Dendritic cell treated with granulocyte-macrophage colony-stimulating factor and Interleukin-4, amounts not matched to agents 40 ng/mL and 50 ng/mL, for 4 days (primary cell): Measurements from ENCODE around the gene COX15.
"Not testable (repeated sequence)": the region's sequence is repeated elsewhere in the genome, so short reads cannot be mapped to it uniquely, and the experiment has no call there.

Experiments
- H3K27ac Mint-ChIP-seq: one replicate; pipeline ENCODE4 v1.8.0; 2022; ENCODE audit warnings: mild to moderate bottlenecking, mixed read lengths
- H3K27me3 Mint-ChIP-seq: one replicate; pipeline ENCODE4 v1.8.0; 2022; ENCODE audit warnings: mild to moderate bottlenecking, mixed read lengths
- H3K36me3 Mint-ChIP-seq: one replicate; pipeline ENCODE4 v1.8.0; 2022; ENCODE audit warnings: low read depth, mixed read lengths
- H3K4me1 Mint-ChIP-seq: one replicate; pipeline ENCODE4 v1.8.0; 2022; ENCODE audit warnings: low read depth, mixed read lengths
- H3K4me3 Mint-ChIP-seq: one replicate; pipeline ENCODE4 v1.8.0; 2022; ENCODE audit warnings: mild to moderate bottlenecking, moderate library complexity, mixed read lengths
- H3K9me3 Mint-ChIP-seq: one replicate; pipeline ENCODE4 v1.8.0; 2022; ENCODE audit warnings: mixed read lengths
- intact Hi-C: fragments of 100-400 bp; cut with micrococcal nuclease; formaldehyde crosslinking; loops from one replicate; pipeline ENCODE4 v1.15.0; 2022

COX15 gene

DNA sequence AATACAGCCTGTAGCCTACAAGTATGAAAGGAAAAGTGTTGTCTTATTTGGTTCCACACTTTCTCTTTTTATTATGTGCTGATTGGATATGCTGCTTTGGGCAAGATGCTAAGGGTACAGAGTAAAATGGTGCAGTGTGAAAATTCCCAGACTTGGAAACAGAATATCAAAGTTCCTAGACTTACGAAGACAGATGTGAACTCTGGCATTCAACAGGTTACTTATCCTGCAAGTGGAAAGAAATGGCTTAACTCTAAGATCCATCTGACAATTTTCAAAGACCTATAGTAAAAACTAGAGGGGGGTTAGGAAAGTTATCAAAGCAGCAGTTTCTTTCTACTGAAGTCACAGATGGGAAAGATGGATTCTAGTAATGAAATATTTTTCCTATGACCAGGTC is 24.2 kb upstream of the COX15 start:
- peaks cover 8% of the 10 kb centered on the region for H3K4me1 Mint-ChIP-seq
- intact Hi-C loops, result no loop called here
- H3K27me3 Mint-ChIP-seq, result no peaks in the 10 kb centered on the region
- H3K9me3 Mint-ChIP-seq, result no peaks in the 10 kb centered on the region
- H3K4me3 Mint-ChIP-seq, result no peak overlapping the region
- no peak overlapping the region for H3K27ac Mint-ChIP-seq
- peaks cover 86% of the 10 kb centered on the region for H3K36me3 Mint-ChIP-seq

- intact Hi-C loops, result no loop called here
- Mint-ChIP-seq H3K4me1 (no peaks in the 10 kb centered on the region), H3K36me3 (peaks cover 86% of the 10 kb centered on the region), H3K27me3 (no peaks in the 10 kb centered on the region), H3K27ac (no peak overlapping the region), H3K4me3 (no peak overlapping the region), H3K9me3 (no peaks in the 10 kb centered on the region)
Observed at GRCh38 chr10:99754670-99755069, 22.7 kb upstream of the COX15 start.

DNA sequence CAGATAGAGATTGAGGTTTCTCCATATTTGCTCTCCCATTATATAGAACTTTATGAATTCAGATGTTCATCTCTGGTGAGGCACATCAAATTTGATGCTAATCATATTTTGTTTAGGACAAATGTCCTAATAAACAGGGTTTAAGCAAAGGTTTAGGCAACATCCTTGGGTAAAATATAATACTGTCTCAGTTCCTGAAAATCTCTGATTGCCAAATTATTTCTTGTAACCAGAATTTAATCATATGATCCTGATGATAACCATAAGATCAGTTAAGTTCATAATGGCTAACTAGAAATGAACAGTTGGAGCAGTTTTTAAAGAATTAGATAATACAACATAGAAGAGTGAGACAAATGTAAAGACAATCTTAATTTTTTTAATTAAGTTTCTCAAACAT is 18.7 kb upstream of the COX15 start:
- intact Hi-C loops, result no loop called here
- peaks cover 6% of the 10 kb centered on the region for H3K4me1 Mint-ChIP-seq
- H3K27ac Mint-ChIP-seq, result no peak overlapping the region
- no peak overlapping the region for H3K4me3 Mint-ChIP-seq
- H3K27me3 Mint-ChIP-seq, result no peaks in the 10 kb centered on the region
- no peaks in the 10 kb centered on the region for H3K9me3 Mint-ChIP-seq
- H3K36me3 Mint-ChIP-seq, result peaks cover 83% of the 10 kb centered on the region

- no peaks in the 10 kb centered on the region for H3K9me3 Mint-ChIP-seq
- H3K27ac Mint-ChIP-seq, result no peak overlapping the region
- no peak overlapping the region for H3K4me3 Mint-ChIP-seq
- peaks cover 86% of the 10 kb centered on the region for H3K36me3 Mint-ChIP-seq
- H3K27me3 Mint-ChIP-seq, result no peaks in the 10 kb centered on the region
- H3K4me1 Mint-ChIP-seq, result peaks cover 6% of the 10 kb centered on the region
- intact Hi-C loops, result no loop called here
Observed at GRCh38 chr10:99748823-99749451, 17.0 kb upstream of the COX15 start.

- H3K9me3 Mint-ChIP-seq, H3K27me3 Mint-ChIP-seq, intact Hi-C loops, H3K4me3 Mint-ChIP-seq, H3K27ac Mint-ChIP-seq: not testable (repeated sequence)
- Mint-ChIP-seq H3K4me1 (peaks cover 11% of the 10 kb centered on the region), H3K36me3 (peaks cover 91% of the 10 kb centered on the region)
Observed at GRCh38 chr10:99746166-99746565, 14.2 kb upstream of the COX15 start.

DNA sequence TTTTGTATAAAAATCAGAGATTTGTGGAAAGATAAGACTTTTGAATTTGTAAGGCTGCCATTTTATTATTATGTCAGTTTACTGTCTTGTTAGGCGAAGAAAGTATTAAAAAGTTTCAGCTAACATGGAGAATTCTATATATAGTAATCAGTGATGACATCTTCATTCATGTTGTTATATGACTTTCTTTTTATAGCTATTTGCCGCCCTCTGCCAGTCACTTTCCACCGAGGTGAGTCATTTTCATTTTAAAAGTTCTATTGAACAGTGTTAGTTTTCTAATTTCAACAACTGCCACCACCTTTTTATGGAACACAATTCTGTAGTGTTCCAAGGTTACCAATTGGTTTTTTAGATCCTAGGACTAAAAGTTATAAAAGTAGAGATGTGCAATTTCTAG is 11.9 kb upstream of the COX15 start:
- peaks cover 13% of the 10 kb centered on the region for H3K9me3 Mint-ChIP-seq
- H3K36me3 Mint-ChIP-seq, result peaks cover 95% of the 10 kb centered on the region
- no peak overlapping the region for H3K4me3 Mint-ChIP-seq
- no peaks in the 10 kb centered on the region for H3K27me3 Mint-ChIP-seq
- intact Hi-C loops, result no loop called here
- H3K27ac Mint-ChIP-seq, result no peak overlapping the region
- peaks cover 11% of the 10 kb centered on the region for H3K4me1 Mint-ChIP-seq

DNA sequence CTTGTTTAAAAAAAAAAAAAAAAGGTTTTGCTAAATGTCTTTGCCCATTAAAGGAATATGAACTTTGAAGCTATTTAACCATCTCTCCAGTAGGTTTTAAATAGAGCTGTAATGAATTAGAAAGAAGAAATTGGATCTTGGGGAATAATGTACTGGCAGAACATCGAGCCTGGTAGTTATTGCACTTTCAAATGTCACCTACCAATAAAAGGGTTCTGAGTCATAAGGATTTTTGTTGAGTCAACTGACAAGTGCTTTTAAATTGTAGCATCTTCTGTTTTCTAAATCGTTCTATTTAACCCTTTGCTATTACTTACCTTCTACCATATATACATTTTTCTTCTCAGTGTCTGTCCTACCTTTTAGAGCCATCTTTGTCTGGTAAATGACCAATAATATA is 10.8 kb upstream of the COX15 start:
- peaks cover 88% of the 10 kb centered on the region for H3K36me3 Mint-ChIP-seq
- intact Hi-C loops, result no loop called here
- peaks cover 13% of the 10 kb centered on the region for H3K9me3 Mint-ChIP-seq
- H3K4me3 Mint-ChIP-seq, result no peak overlapping the region
- H3K27ac Mint-ChIP-seq, result no peak overlapping the region
- peaks cover 5% of the 10 kb centered on the region for H3K4me1 Mint-ChIP-seq
- H3K27me3 Mint-ChIP-seq, result no peaks in the 10 kb centered on the region

DNA sequence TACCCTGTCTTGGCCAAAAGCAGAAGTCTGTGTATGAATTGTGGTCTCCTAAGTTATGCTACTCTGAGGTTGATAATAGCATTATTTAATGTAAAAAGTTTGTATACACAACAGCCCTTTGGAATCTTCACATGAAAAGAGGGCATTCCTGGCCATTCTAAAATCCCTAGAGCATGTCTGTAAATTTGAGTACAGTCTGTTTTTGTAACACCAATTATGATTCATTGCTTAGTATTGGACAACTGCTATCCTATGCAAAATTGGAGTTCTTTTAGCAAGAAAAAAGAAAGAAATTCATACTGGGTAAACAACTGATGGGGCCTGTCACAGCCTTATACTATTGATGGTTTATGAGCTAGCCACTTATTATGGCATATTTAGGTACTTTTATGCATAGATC is 10.3 kb upstream of the COX15 start:
- peaks cover 13% of the 10 kb centered on the region for H3K9me3 Mint-ChIP-seq
- H3K36me3 Mint-ChIP-seq, result peaks cover 88% of the 10 kb centered on the region
- H3K4me3 Mint-ChIP-seq, result no peak overlapping the region
- intact Hi-C loops, result no loop called here
- no peaks in the 10 kb centered on the region for H3K27me3 Mint-ChIP-seq
- peaks cover 5% of the 10 kb centered on the region for H3K4me1 Mint-ChIP-seq
- H3K27ac Mint-ChIP-seq, result no peak overlapping the region

GRCh38 chr10:99740933-99741559 is 9.1 kb upstream of the COX15 start:
- Mint-ChIP-seq H3K4me3 (no peak overlapping the region), H3K27ac (no peak overlapping the region), H3K27me3 (no peaks in the 10 kb centered on the region), H3K4me1 (peaks cover 5% of the 10 kb centered on the region), H3K36me3 (peaks cover 91% of the 10 kb centered on the region), H3K9me3 (peaks cover 13% of the 10 kb centered on the region)
- intact Hi-C loops, result no loop called here

- Mint-ChIP-seq H3K36me3 (peaks cover 88% of the 10 kb centered on the region), H3K4me3 (no peak overlapping the region), H3K27ac (no peak overlapping the region), H3K9me3 (peaks cover 13% of the 10 kb centered on the region), H3K27me3 (no peaks in the 10 kb centered on the region), H3K4me1 (peaks cover 7% of the 10 kb centered on the region)
- intact Hi-C loops, result no loop called here
Observed at GRCh38 chr10:99740260-99740659, 8.3 kb upstream of the COX15 start.

- intact Hi-C loops, H3K4me3 Mint-ChIP-seq, H3K9me3 Mint-ChIP-seq, H3K27me3 Mint-ChIP-seq: not testable (repeated sequence)
- peaks cover 56% of the 10 kb centered on the region for H3K36me3 Mint-ChIP-seq
- H3K27ac Mint-ChIP-seq, result peak overlapping the region; percentile 4
- peaks cover 28% of the 10 kb centered on the region for H3K4me1 Mint-ChIP-seq
Observed at GRCh38 chr10:99734111-99734510, 2.2 kb upstream of the COX15 start.

DNA sequence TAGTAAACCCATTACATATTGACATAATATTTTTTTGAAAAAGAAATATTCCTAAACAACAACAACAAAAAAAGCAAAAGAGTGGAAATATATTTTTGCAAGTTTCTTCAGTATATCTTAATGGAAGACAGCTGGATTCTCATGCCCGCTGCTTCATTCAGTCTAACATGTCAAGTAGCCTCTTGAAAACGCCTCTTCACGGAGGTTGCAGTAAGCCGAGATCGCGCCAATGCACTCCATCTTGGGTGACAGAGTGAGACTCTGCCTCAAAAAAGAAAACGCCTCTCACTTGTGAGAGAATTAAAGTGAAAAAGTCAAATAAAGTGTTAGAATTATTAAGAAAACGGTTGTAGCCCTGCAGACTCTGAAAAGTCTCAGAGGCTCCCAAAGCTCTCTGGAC is 1.4 kb upstream of the COX15 start:
- peak overlapping the region; percentile 4 for H3K27ac Mint-ChIP-seq
- H3K36me3 Mint-ChIP-seq, result peaks cover 58% of the 10 kb centered on the region
- no peaks in the 10 kb centered on the region for H3K9me3 Mint-ChIP-seq
- peaks cover 30% of the 10 kb centered on the region for H3K4me1 Mint-ChIP-seq
- H3K27me3 Mint-ChIP-seq, result no peaks in the 10 kb centered on the region
- H3K4me3 Mint-ChIP-seq, result no peak overlapping the region
- intact Hi-C loops, result no loop called here

GRCh38 chr10:99731306-99732032 is 458 bp downstream of the COX15 start:
- Mint-ChIP-seq H3K4me1 (peaks cover 30% of the 10 kb centered on the region), H3K36me3 (peaks cover 60% of the 10 kb centered on the region), H3K27me3 (no peaks in the 10 kb centered on the region)

DNA sequence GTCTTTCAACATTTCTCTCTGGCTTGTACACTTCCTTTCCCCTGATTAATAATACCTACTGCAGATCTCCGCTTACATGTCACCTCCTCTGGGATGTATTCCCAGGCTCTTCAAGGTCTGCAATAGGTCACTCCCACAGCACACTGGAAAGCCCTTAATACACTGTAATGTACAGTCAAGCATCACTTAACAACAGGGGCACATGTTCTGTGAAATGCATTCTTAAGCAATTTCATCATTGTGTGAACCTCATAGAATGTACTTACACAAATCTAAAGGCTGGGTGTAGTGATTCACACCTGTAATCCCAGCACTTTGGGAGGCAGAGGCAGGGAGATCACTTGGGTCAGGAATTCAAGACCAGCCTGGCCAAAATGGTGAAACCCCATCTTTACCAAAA is 1.9 kb downstream of the COX15 start:
- no peak overlapping the region for H3K4me3 Mint-ChIP-seq
- intact Hi-C loops, result no loop called here
- H3K9me3 Mint-ChIP-seq, result no peaks in the 10 kb centered on the region
- H3K27ac Mint-ChIP-seq, result no peak overlapping the region
- H3K36me3 Mint-ChIP-seq, result peaks cover 64% of the 10 kb centered on the region
- no peaks in the 10 kb centered on the region for H3K27me3 Mint-ChIP-seq
- H3K4me1 Mint-ChIP-seq, result peaks cover 26% of the 10 kb centered on the region

More at GRCh38 chr10:99731306-99732032, 458 bp downstream of the COX15 start:
- no peaks in the 10 kb centered on the region for H3K9me3 Mint-ChIP-seq
- intact Hi-C loops, result no loop called here
- H3K4me3 Mint-ChIP-seq, result peak overlapping the region; percentile 90
- H3K27ac Mint-ChIP-seq, result peak overlapping the region; percentile 96
